ENCODE results near the gene ELOVL7. TPM values are rescaled to one million over a fixed set of nuclear protein-coding genes. Genes with fewer than 3 reads are reported as not detected.

The ELOVL7 gene
- total and polyA plus RNA-seq, 2 donors (not counting 3 experiments of a cell fraction or from before 2014, with no cell fraction given): 0.01 to 0.09 TPM

DNA sequence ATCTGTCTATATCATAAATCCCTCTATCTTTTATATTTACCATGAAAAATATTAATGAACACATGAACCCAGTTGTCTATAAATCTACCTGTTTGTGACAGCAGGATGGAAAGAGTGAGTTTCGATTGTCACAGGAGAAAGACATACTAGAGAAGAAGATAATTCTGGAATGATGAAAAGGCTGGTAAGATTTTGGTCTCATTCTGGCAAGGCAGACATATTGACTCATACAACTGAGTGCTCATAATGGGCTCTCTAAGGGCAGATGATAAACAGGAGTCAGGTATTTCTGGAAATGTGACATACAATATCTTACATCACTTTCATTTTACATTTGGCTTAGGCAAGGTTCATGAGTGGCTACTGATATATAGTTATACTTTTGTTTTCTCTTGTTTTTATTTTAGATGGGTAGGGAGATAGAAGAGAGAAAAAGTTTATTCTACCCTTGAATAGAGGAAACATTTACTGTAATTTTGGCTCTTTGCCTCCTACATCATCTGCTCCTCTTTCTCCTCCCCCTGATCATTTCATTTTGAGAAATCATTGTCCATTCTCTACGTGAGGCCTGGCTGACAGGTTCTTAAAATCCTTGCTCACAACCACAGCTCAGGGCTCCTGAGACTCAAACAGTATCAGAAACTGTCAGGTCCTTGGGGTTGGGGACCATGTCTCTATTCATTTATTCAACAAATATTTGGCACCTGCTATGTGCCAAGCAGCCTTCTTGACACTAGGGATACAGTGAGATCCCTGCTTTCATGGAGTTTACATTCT, 14.4 kb downstream of the ELOVL7 start:
- TF ChIP-seq POLR2A (IDR thresholded peaks at IDR 0.05; ENCODE audit: low read depth, low read length) (no peak), POLR2AphosphoS5 (IDR thresholded peaks at IDR 0.05; ENCODE audit: insufficient read depth, low read depth, low read length) (no peak), JUN (IDR thresholded peaks at IDR 0.05; ENCODE audit: borderline replicate concordance, insufficient read depth, insufficient read length, low read depth) (no peak), FOS (IDR thresholded peaks at IDR 0.05; ENCODE audit: borderline replicate concordance, insufficient read depth, low read length) (no peak), CTCF (IDR thresholded peaks at IDR 0.05; ENCODE audit: extremely low read depth in 1 of 2, insufficient read depth in 1 of 2, low read depth in 1 of 2, low read length in 2 of 2) (no peak), GATA2 (IDR thresholded peaks at IDR 0.05; ENCODE audit: insufficient read depth, insufficient read length, low read depth, low read length) (no peak), EZH2 (IDR thresholded peaks at IDR 0.05; ENCODE audit: borderline replicate concordance, low read depth, low read length, severe bottlenecking) (no peak), MYC (IDR thresholded peaks at IDR 0.05; ENCODE audit: low read depth, low read length) (no peak)
- TF ChIP-seq, protein P1, sequence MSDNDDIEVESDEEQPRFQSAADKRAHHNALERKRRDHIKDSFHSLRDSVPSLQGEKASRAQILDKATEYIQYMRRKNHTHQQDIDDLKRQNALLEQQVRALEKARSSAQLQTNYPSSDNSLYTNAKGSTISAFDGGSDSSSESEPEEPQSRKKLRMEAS (IDR thresholded peaks at IDR 0.05; ENCODE audit: insufficient read depth, insufficient read length): no peak
- Histone ChIP-seq H3K36me3 (ENCODE audit: control insufficient read depth in 2 of 2, extremely low read depth in 1 of 2, insufficient read depth in 2 of 2, low read length in 2 of 2) (no peaks in the 10 kb centered on the region), H3K27me3 (ENCODE audit: control insufficient read depth in 2 of 2, insufficient read depth in 2 of 2, low read length in 2 of 2) (peaks cover 8% of the 10 kb centered on the region in 2 experiments), H3K4me2 (ENCODE audit: insufficient read depth, low read length) (no peak overlapping the region), H3K27ac (ENCODE audit: insufficient read depth, low read depth, low read length) (no peak overlapping the region), H3K79me2 (ENCODE audit: control insufficient read depth, insufficient read depth, low read length) (no peaks in the 10 kb centered on the region), H3K4me1 (ENCODE audit: control insufficient read depth, extremely low read depth, insufficient read depth, low read length) (no peaks in the 10 kb centered on the region), H3K9me1 (replicated peaks; ENCODE audit: control insufficient read depth, extremely low read depth, insufficient read depth, low read length) (no peaks in the 10 kb centered on the region), H4K20me1 (replicated peaks; ENCODE audit: control insufficient read depth, extremely low read depth, insufficient read depth, low read length) (no peaks in the 10 kb centered on the region), H2AFZ (ENCODE audit: low read depth, low read length) (no peak overlapping the region), H3K4me3 (replicated peaks in 1 of 3; ENCODE audit: insufficient read depth in 1 of 3, low read depth in 1 of 3, low read length in 3 of 3) (no peak overlapping the region), H3K9ac (replicated peaks; ENCODE audit: extremely low read depth, insufficient read depth, low read length) (no peak overlapping the region), H3K9me3 (replicated peaks; ENCODE audit: control insufficient read depth, insufficient read depth, low read length) (no peaks in the 10 kb centered on the region)
- DNase-seq (ENCODE audit: low read depth, low spot score): no peak
- intact Hi-C loops (cut with micrococcal nuclease) (no loop called here), dilution Hi-C loops (cut with MboI; ENCODE audit: extremely low pct_ligation_motif_present, low sequenced_read_pairs) (no loop called here)
- no peak for FAIRE-seq
- POLR2A ChIA-PET: no interaction called here
- no TSS peak for BruUV-seq (replicated peaks)
- CTCF ChIA-PET: no interaction called here
